Epithelial cell of prostate (primary cell): Measurements from ENCODE around the gene CENPP.

Experiments
- DNase-seq: peaks from one replicate; pipeline ENCODE4 v3.0.0-alpha.2; 2011; ENCODE audit warnings: low read depth, low spot score
- H3K27ac ChIP-seq: fragments of 450-650 bp; 2 replicates; pipeline ENCODE4 v1.5.1; 2017; ENCODE audit warnings: mild to moderate bottlenecking

CENPP gene

GRCh38 chr9:92325269-92325990, at the start of gene CENPP, which contains the start of gene NOL8:
TSS of gene CENPP (plus strand) at chr9:92325953.
TSS of gene NOL8 (minus strand) at chr9:92325350. CDS start at chr9:92324161, 1,189 bp downstream.
- DNase-seq, result no peak
- H3K27ac ChIP-seq, result peak within 1 kb of the TSS; percentile 89

- H3K27ac ChIP-seq, result no peak overlapping the region
- no peak for DNase-seq
Observed at GRCh38 chr9:92276331-92277032, 49.3 kb upstream of the CENPP start.

- no peak overlapping the region for H3K27ac ChIP-seq
- no peak for DNase-seq
Observed at GRCh38 chr9:92278110-92278509, 47.6 kb upstream of the CENPP start.

- no peak overlapping the region for H3K27ac ChIP-seq
- no peak for DNase-seq
Observed at GRCh38 chr9:92279302-92279701, 46.5 kb upstream of the CENPP start.

GRCh38 chr9:92289708-92290390, 35.9 kb upstream of the CENPP start:
- no peak for DNase-seq
- H3K27ac ChIP-seq, result no peak overlapping the region

GRCh38 chr9:92290785-92291429, 34.8 kb upstream of the CENPP start:
- no peak overlapping the region for H3K27ac ChIP-seq
- no peak for DNase-seq

- H3K27ac ChIP-seq, result no peak overlapping the region
- no peak for DNase-seq
Observed at GRCh38 chr9:92291577-92291976, 34.2 kb upstream of the CENPP start.

GRCh38 chr9:92292338-92293074, 33.2 kb upstream of the CENPP start:
- DNase-seq, result no peak
- H3K27ac ChIP-seq, result peak overlapping the region; percentile 91

- peak overlapping the region; percentile 91 for H3K27ac ChIP-seq
- DNase-seq, result no peak
Observed at GRCh38 chr9:92293075-92293354, 32.7 kb upstream of the CENPP start.

- peak within 1 kb of the TSS; percentile 91 for H3K27ac ChIP-seq
- DNase-seq, result peak; percentile 87
Observed at GRCh38 chr9:92293452-92294296, 32.1 kb upstream of the CENPP start, which contains the start of gene IARS1. TSS of gene IARS1 (minus strand) at chr9:92293697. CDS start at chr9:92289419, 4,278 bp downstream.

- H3K27ac ChIP-seq, result peak overlapping the region; percentile 91
- no peak for DNase-seq
Observed at GRCh38 chr9:92294297-92294676, 31.5 kb upstream of the CENPP start.

- peak overlapping the region; percentile 91 for H3K27ac ChIP-seq
- DNase-seq, result no peak
Observed at GRCh38 chr9:92295240-92295790, 30.4 kb upstream of the CENPP start.

GRCh38 chr9:92295827-92296258, 29.9 kb upstream of the CENPP start:
- no peak for DNase-seq
- peak overlapping the region; percentile 91 for H3K27ac ChIP-seq

GRCh38 chr9:92297611-92298010, 28.1 kb upstream of the CENPP start:
- DNase-seq, result no peak
- peak overlapping the region; percentile 27 for H3K27ac ChIP-seq

GRCh38 chr9:92298036-92298435, 27.7 kb upstream of the CENPP start:
- H3K27ac ChIP-seq, result peak overlapping the region; percentile 27
- no peak for DNase-seq

GRCh38 chr9:92299116-92299515, 26.6 kb upstream of the CENPP start:
- no peak for DNase-seq
- peak overlapping the region; percentile 27 for H3K27ac ChIP-seq

GRCh38 chr9:92300936-92301335, 24.8 kb upstream of the CENPP start:
- no peak overlapping the region for H3K27ac ChIP-seq
- DNase-seq, result no peak

GRCh38 chr9:92308893-92309292, 16.9 kb upstream of the CENPP start:
- peak overlapping the region; percentile 25 for H3K27ac ChIP-seq
- DNase-seq, result no peak

- peak overlapping the region; percentile 8 for H3K27ac ChIP-seq
- DNase-seq, result no peak
Observed at GRCh38 chr9:92310562-92310961, 15.2 kb upstream of the CENPP start.
